DOHH2 (cell line): ENCODE measurements around the gene IRF7.

Experiments
- H3F3A ChIP-seq: fragments of 200-600 bp; sonication (generic), shearing (Covaris generic); 2 replicates; pipeline ENCODE4 v1.6.0; 2016; ENCODE audit warnings: antibody characterized with exemption, mild to moderate bottlenecking; ENCODE audit not compliant: control insufficient read depth, insufficient read depth
- H3K27ac ChIP-seq: fragments of 200-600 bp; sonication (generic); 2 replicates; pipeline ENCODE4 v1.5.1; 2014; ENCODE audit warnings: low read depth, mild to moderate bottlenecking, low read length, moderate library complexity
- H3K27me3 ChIP-seq: fragments of 200-600 bp; sonication (generic); 2 replicates; pipeline ENCODE4 v1.6.1; 2014; ENCODE audit warnings: mild to moderate bottlenecking, low read length, mixed read lengths; ENCODE audit not compliant: control insufficient read depth
- H3K36me3 ChIP-seq: fragments of 200-600 bp; sonication (generic); 2 replicates; pipeline ENCODE4 v1.6.1; 2014; ENCODE audit warnings: mild to moderate bottlenecking, low read length, moderate library complexity, mixed read lengths; ENCODE audit not compliant: control insufficient read depth
- H3K4me1 ChIP-seq: fragments of 200-600 bp; sonication (generic); 2 replicates; pipeline ENCODE4 v1.6.1; 2014; ENCODE audit warnings: mild to moderate bottlenecking, low read length, mixed read lengths; ENCODE audit not compliant: control insufficient read depth
- H3K4me2 ChIP-seq: fragments of 200-600 bp; sonication (generic); 2 replicates; pipeline ENCODE4 v1.6.0; 2014; ENCODE audit warnings: mild to moderate bottlenecking, low read length, moderate library complexity
- H3K4me3 ChIP-seq: fragments of 200-600 bp; sonication (generic); 2 replicates; pipeline ENCODE4 v1.5.1; 2014; ENCODE audit warnings: mild to moderate bottlenecking, low read length, mixed read lengths
- H3K79me2 ChIP-seq: fragments of 200-600 bp; sonication (generic); 2 replicates; pipeline ENCODE4 v1.6.1; 2014; ENCODE audit warnings: mild to moderate bottlenecking, low read length, mixed read lengths; ENCODE audit not compliant: control insufficient read depth
- H3K9me2 ChIP-seq: fragments of 200-600 bp; sonication (generic); replicated peaks from 2 replicates; pipeline ENCODE4 v1.6.1; 2014; ENCODE audit warnings: mild to moderate bottlenecking, low read length, mixed read lengths; ENCODE audit not compliant: control insufficient read depth
- H3K9me3 ChIP-seq: fragments of 200-600 bp; sonication (generic); 2 replicates; pipeline ENCODE4 v1.6.1; 2014; ENCODE audit warnings: antibody characterized with exemption, low read length, mixed read lengths; ENCODE audit not compliant: control insufficient read depth, insufficient read depth
- H4K20me1 ChIP-seq: fragments of 200-600 bp; sonication (generic); 2 replicates; pipeline ENCODE4 v1.6.0; 2014; ENCODE audit warnings: low read depth, mild to moderate bottlenecking, antibody characterized with exemption, low read length, moderate library complexity; ENCODE audit not compliant: control insufficient read depth, insufficient read depth
- EZH2phosphoT487 ChIP-seq: fragments of 200-600 bp; sonication (generic); IDR thresholded peaks from 2 replicates; pipeline ENCODE4 v1.6.1; 2017; ENCODE audit warnings: borderline replicate concordance, mild to moderate bottlenecking, antibody characterized with exemption, low read length, moderate library complexity, mixed read lengths
- TF ChIP-seq, protein P1 (sequence below): fragments of 200-600 bp; sonication (generic); IDR thresholded peaks from one replicate; pipeline ENCODE4 v1.5.1; 2014; ENCODE audit warnings: antibody characterized with exemption, mild to moderate bottlenecking, low read depth, low read length; ENCODE audit not compliant: poor library complexity, severe bottlenecking

IRF7 gene

DNA sequence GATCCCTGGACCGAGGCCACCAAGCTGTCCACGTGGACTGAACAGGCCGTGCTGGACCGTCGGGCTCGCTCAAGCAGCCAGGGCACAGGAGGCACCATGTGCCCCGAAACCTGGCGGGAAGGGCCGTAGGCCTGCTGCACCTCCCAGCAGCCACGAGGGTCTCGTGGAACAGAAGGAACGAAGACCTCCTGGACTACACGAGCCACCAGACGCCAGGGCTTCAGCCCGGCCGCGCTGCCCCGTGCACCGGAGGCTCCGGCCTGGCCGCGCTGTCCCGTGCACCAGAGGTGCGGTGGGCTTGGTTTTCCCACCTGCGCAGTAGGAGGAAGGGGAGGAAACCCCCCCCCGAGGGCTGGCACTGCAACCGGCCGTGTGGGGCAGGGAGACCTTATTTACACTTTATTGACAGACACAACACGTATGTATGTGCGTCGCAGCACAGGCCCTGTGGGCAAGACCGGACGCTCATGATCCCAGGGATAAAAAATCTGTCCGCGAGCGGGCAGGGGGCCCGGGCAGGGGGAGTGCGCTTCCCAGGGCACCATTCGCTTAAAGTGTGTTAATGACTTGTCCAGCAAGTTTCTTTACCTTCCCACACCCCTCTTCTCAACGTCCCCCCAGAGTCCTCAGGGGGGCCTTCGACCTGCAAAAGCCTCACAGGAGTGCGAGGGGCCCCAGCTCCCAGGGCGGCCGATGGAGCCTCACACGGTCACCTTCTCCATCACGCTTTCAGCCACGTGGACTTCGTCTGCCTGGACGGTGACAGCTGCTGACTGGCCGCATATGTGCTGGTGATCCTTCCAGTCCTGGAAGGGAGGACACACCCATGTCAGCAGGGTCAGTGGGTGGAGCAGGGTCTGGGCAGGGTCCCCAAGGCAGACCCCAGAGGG lies 28.3 kb upstream of the IRF7 start:
- no peaks in the 10 kb centered on the region for H3K4me1 ChIP-seq
- H3K4me2 ChIP-seq: no peak overlapping the region
- H4K20me1 ChIP-seq: no peaks in the 10 kb centered on the region
- H3K9me3 ChIP-seq: no peaks in the 10 kb centered on the region
- H3K4me3 ChIP-seq: no peak overlapping the region
- H3K79me2 ChIP-seq: no peaks in the 10 kb centered on the region
- H3K36me3 ChIP-seq: no peaks in the 10 kb centered on the region
- no peaks in the 10 kb centered on the region for H3F3A ChIP-seq
- H3K9me2 ChIP-seq: no peaks in the 10 kb centered on the region
- H3K27ac ChIP-seq: no peak overlapping the region
- H3K27me3 ChIP-seq: no peaks in the 10 kb centered on the region
- TF ChIP-seq, protein P1, sequence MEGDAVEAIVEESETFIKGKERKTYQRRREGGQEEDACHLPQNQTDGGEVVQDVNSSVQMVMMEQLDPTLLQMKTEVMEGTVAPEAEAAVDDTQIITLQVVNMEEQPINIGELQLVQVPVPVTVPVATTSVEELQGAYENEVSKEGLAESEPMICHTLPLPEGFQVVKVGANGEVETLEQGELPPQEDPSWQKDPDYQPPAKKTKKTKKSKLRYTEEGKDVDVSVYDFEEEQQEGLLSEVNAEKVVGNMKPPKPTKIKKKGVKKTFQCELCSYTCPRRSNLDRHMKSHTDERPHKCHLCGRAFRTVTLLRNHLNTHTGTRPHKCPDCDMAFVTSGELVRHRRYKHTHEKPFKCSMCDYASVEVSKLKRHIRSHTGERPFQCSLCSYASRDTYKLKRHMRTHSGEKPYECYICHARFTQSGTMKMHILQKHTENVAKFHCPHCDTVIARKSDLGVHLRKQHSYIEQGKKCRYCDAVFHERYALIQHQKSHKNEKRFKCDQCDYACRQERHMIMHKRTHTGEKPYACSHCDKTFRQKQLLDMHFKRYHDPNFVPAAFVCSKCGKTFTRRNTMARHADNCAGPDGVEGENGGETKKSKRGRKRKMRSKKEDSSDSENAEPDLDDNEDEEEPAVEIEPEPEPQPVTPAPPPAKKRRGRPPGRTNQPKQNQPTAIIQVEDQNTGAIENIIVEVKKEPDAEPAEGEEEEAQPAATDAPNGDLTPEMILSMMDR: no peak
- TF ChIP-seq EZH2phosphoT487: no peak

DNA sequence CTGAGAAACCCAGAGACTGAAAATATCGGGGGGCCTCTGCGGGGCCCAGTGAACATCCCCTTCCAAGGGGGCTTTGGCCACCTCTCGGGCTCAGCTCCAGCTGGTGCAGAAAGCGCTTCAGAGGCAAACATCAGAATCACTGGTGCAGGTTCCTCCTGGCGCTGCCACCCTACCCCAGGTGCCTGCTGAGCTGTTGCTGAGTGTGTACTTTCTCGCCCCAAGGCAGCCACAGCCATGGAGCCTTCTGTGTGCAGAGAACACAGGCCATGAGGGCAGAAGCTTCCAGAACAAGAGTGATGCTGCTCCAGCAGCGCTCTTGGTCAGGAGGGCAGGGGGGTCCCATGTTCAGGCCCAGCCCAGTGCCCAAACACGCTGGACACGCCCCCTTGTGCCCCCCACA lies 27.6 kb upstream of the IRF7 start:
- Histone ChIP-seq H3K9me2 (no peaks in the 10 kb centered on the region), H3K27ac (no peak overlapping the region), H3K4me2 (no peak overlapping the region), H3F3A (no peaks in the 10 kb centered on the region), H3K4me3 (no peak overlapping the region), H3K9me3 (no peaks in the 10 kb centered on the region), H3K36me3 (no peaks in the 10 kb centered on the region), H3K27me3 (no peaks in the 10 kb centered on the region), H3K79me2 (no peaks in the 10 kb centered on the region), H4K20me1 (no peaks in the 10 kb centered on the region), H3K4me1 (no peaks in the 10 kb centered on the region)
- TF ChIP-seq, protein P1: no peak
- no peak for TF ChIP-seq EZH2phosphoT487

GRCh38 chr11:641806-642370 lies 26.1 kb upstream of the IRF7 start:
- Histone ChIP-seq H3K27ac (no peak overlapping the region), H3K4me3 (no peak overlapping the region), H3K27me3 (no peaks in the 10 kb centered on the region), H4K20me1 (no peaks in the 10 kb centered on the region), H3K9me2 (no peaks in the 10 kb centered on the region), H3K9me3 (no peaks in the 10 kb centered on the region), H3K36me3 (no peaks in the 10 kb centered on the region), H3K4me2 (no peak overlapping the region), H3K4me1 (no peaks in the 10 kb centered on the region), H3F3A (no peaks in the 10 kb centered on the region), H3K79me2 (no peaks in the 10 kb centered on the region)
- TF ChIP-seq, protein P1: no peak
- TF ChIP-seq EZH2phosphoT487: no peak
